Measurements from ENCODE around the gene STX10. TPM values are rescaled to one million over a fixed set of nuclear protein-coding genes. Genes with fewer than 3 reads are reported as not detected.

STX10 gene
- total RNA-seq, 1 donor from 2014 or later: 56.6 TPM

- intact Hi-C loops (cut with micrococcal nuclease): no loop called here
Observed at GRCh38 chr19:13121551-13122274, 28.5 kb downstream of the STX10 start.

DNA sequence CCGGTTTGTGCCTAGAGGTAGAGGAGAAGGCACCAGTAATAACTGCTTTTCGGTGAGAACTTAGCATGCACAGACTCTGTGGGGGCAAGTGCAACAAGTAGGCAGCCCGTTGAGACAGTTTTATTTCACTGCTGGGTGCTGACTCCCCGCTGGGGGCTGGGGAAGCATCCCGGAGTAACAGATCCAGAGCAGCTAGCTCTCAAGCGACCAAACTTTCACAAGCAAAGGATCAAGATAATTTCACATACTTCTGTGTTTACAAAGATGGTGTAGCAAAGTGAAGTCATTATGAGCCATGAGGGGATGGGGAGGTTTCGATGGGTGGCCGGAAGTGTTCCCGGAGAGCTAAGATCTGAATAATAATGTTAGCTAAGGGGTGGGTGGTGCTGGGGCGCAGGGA, 29.4 kb downstream of the STX10 start:
- intact Hi-C loops (cut with micrococcal nuclease): no loop called here

- intact Hi-C loops (cut with micrococcal nuclease): no loop called here
Observed at GRCh38 chr19:13120031-13120430, 30.1 kb downstream of the STX10 start.

DNA sequence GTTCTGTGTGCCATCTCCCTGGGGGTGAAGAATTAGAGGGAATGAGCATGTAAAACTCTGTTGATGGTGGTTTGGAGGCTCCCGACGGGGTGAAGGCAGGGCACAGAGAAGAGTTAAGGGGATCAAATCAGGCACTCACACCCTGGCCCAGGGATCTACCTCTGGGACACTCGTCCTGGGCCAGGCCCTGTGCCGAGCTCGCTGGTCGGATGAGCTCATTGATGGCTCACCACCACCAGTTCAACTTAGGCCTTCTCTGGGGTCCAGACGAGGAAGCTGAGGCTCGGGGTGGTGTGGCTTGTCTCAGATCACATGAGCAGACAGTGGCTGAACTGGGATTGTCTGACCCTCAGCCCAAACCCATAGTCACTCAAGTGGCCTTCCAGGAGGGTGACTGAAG, 30.5 kb downstream of the STX10 start:
- intact Hi-C loops (cut with micrococcal nuclease): no loop called here

DNA sequence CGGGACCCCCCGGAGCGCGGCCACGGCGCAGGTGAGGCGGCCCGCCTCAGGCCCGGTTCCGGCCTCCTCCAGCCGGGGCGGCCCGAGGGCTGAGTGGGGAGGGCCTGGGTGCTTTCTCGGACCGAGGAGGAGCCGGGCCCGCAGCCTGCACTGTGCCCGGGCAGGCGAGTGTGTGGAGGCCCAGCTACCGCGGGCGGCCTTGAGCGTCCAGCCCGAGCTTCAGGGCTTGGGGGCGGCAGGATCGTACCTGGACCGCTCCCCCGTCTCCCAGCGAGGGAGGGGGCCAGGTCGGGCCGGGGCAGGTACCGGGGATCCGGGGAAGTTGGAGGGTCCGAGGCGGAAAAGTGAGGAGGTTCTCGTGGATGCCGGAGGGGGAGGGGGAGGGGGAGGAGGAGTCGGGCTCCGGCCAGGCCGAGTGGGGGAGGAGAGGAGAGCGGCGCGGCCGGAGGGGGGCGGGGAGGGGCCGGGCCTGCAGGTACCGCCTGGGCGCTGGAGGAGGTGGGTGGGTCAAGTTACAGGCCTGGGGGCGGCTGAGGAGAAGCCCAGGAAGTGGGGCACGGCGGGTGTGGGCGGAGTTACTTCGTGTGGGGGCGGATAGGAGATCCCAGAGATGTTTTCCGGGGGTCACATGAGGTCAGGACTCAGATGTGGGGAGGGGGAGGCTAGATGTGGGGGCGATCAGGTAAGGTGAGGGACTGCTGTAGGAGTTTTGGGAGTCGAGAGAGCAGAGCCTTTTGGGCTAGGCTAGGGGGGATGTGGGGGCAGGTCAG, 31.6 kb downstream of the STX10 start:
- intact Hi-C loops (cut with micrococcal nuclease): loop anchor here (1.0 kb wide), 2 partner anchors 14 to 34 kb away; no protein-coding TSS in a partner anchor

- intact Hi-C loops (cut with micrococcal nuclease): loop anchor here (1.0 to 2.0 kb wide), 3 partner anchors 14 to 34 kb away; no protein-coding TSS in a partner anchor
Observed at GRCh38 chr19:13117772-13118423, 32.3 kb downstream of the STX10 start, which contains the start of gene NACC1. Gene NACC1 (plus strand): TSS chr19:13118264. CDS start chr19:13135208, 16,944 bp downstream.

GRCh38 chr19:13117176-13117771, 32.9 kb downstream of the STX10 start:
- intact Hi-C loops (cut with micrococcal nuclease): loop anchor here (2.0 kb wide), 1 partner anchor 16 kb away; no protein-coding TSS in a partner anchor

- intact Hi-C loops (cut with micrococcal nuclease): loop anchor here (2.0 kb wide), 1 partner anchor 16 kb away; no protein-coding TSS in a partner anchor
Observed at GRCh38 chr19:13116282-13117175, 33.6 kb downstream of the STX10 start, which contains the start of gene TRMT1. Gene TRMT1 (minus strand): TSS chr19:13116740. CDS start chr19:13116399, 341 bp downstream.

- intact Hi-C loops (cut with micrococcal nuclease): loop anchor here (2.0 kb wide), 1 partner anchor 15 kb away; no protein-coding TSS in a partner anchor
Observed at GRCh38 chr19:13115936-13116281, 34.3 kb downstream of the STX10 start.

DNA sequence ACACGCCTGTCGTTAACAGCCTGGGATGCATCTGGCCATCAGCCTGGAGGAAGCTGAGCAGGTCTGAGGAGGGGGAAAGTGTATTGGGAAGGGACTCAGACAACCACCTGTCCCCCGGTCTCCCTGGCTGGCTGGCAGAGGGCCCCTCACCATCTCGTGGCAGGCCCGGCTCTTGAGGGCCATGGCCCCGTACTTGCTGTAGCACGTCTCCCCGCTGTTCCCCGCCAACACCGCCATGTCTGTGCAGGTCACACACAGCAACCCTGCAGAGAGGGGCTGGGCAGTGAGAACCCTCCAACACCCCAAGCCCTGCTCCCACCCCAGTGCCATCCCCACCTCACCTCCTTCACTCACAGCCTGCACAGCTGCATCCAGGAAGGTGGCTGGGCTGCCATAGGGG, 37.6 kb downstream of the STX10 start:
- intact Hi-C loops (cut with micrococcal nuclease): no loop called here

GRCh38 chr19:13110099-13110610, 40.0 kb downstream of the STX10 start:
- intact Hi-C loops (cut with micrococcal nuclease): no loop called here

GRCh38 chr19:13109361-13110098, 40.6 kb downstream of the STX10 start:
- intact Hi-C loops (cut with micrococcal nuclease): no loop called here

GRCh38 chr19:13104848-13105711, 45.1 kb downstream of the STX10 start:
- intact Hi-C loops (cut with micrococcal nuclease): no loop called here

- intact Hi-C loops (cut with micrococcal nuclease): no loop called here
Observed at GRCh38 chr19:13104360-13104847, 45.8 kb downstream of the STX10 start.

DNA sequence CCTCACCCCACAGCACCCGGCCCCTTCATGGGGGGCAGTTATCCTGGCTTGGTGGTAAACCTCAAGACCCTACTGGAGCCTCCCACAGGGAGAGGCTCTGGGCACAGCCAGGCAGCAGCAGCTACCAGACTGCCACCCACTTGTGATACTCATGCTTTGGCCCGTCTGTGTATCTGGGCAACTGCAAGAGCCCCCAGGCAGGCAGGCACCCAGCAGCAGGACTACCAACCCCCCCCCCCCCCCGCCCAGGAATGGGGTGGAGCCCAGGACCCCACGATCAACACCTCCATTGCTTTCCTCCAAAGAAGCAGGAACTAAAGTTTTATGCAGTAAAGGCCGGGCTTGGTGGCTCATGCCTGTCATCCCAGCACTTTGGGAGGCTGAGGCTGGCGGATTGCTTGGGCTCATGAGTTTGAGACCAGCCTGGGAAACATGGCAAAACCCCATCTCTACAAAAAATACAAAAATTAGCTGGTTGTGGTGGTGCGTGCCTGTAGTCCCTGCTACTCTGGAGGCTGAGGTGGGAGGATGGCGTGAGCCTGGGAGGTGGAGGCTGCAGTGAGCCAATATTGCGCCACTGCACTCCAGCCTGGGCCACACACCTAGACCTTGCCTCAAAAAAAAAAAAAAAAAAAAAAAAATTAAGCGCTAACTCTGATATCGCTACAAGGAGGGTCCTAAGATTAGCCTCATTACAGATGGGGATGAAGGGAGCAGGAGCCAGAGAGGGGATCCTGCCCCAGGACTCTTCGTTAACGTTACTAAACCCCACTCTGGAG, 46.4 kb downstream of the STX10 start:
- intact Hi-C loops (cut with micrococcal nuclease): no loop called here

DNA sequence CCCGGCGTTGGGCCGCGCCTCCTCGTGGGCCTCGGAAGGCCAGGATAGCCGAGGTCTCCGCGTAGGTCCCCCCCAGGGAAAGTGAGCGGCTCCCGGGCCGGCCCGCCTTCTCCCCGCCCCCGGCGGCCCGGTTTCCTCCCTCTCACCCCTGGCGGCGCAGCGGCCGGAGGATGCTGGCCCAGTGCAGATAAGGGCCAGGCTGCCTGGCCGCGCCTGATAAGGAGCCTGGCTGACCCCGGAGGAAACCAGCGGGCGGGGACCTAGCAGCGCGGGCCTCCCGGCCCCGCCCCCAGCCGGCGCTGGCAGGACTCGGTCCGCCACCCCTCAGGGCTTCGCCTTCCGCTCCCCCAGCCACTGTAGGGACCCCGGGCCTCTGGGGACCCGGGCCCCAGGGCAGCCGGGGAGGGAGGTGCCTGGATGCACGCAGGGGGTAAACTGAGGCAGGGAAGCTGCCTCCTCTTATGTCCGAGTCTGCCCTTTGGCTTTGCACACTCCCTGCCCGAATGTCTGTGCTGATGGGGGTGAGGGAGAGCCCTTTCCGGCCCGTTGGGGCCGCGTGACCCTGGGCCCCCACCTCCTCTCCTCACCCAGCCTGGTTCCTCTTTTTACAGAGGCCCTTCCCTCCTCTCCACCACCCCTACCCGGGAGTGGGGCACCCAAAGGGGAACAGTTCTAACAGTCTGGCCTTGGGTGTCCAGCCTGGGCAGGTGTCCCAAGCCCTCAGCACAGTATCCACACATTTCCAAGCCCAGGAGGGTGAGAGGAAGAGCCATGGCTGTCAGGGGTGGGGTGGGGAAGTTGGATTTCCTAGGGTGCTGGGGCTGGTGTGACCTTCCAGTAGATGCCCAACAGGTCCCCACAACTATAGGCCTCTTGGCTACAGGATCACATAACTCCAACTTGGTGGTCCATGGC, 47.3 kb downstream of the STX10 start, which contains the start of gene LYL1:
Gene LYL1 (minus strand): TSS at position 193 of the 915 bp plus-strand sequence. CDS start 1,687 bp downstream, outside the sequence.
- intact Hi-C loops (cut with micrococcal nuclease): no loop called here
